Liver (tissue), 9 donors: Measurements from ENCODE around the gene TBL1XR1. TPM values are rescaled to one million over a fixed set of nuclear protein-coding genes. Genes with fewer than 3 reads are reported as not detected.

Experiments
- DNase-seq: peaks from one replicate; pipeline ENCODE4 v3.0.0-alpha.2; 2017; ENCODE audit warnings: low spot score
- H3K27ac ChIP-seq, 2 donors: one replicate each; pipeline ENCODE4 v1.7.0; 2013; ENCODE audit warnings: inconsistent platforms in 2 of 2, low read length in 2 of 2, control low read depth in 1 of 2, low read depth in 1 of 2, mild to moderate bottlenecking in 1 of 2
- H3K27me3 ChIP-seq, 4 donors: one replicate each; pipeline versions ENCODE4 v1.6.1 to v1.7.0; 2013; ENCODE audit warnings: low read length in 3 of 4, inconsistent platforms in 1 of 4, mild to moderate bottlenecking in 1 of 4, moderate library complexity in 1 of 4; ENCODE audit not compliant: control insufficient read depth in 4 of 4, insufficient read depth in 4 of 4
- H3K36me3 ChIP-seq, 4 donors: one replicate each; pipeline versions ENCODE4 v1.6.1 to v1.7.0; 2013; ENCODE audit warnings: low read length in 3 of 4, mild to moderate bottlenecking in 3 of 4, low read depth in 1 of 4, moderate library complexity in 1 of 4; ENCODE audit not compliant: control insufficient read depth in 4 of 4, insufficient read depth in 3 of 4
- H3K4me1 ChIP-seq, 4 donors: one replicate each; pipeline versions ENCODE4 v1.6.1 to v1.7.0; 2013; ENCODE audit warnings: low read length in 3 of 4, mild to moderate bottlenecking in 3 of 4, moderate library complexity in 1 of 4; ENCODE audit not compliant: control insufficient read depth in 4 of 4, insufficient read depth in 4 of 4
- H3K4me3 ChIP-seq, 3 donors: one replicate each; pipeline versions ENCODE4 v1.6.1 to v1.7.0; 2013; ENCODE audit warnings: low read length in 3 of 3, control low read depth in 1 of 3, low read depth in 1 of 3, mild to moderate bottlenecking in 1 of 3
- H3K9ac ChIP-seq, 2 donors: one replicate each; pipeline ENCODE4 v1.7.0; 2013; ENCODE audit warnings: low read length in 2 of 2, mild to moderate bottlenecking in 2 of 2, moderate library complexity in 2 of 2, control low read depth in 1 of 2, low read depth in 1 of 2
- H3K9me3 ChIP-seq, 4 donors: one replicate each; pipeline versions ENCODE4 v1.6.1 to v1.7.0; 2013; ENCODE audit warnings: low read length in 3 of 4; ENCODE audit not compliant: control insufficient read depth in 4 of 4
- ATF3 ChIP-seq: IDR thresholded peaks from 2 replicates; pipeline ENCODE4 v1.6.1; 2016; ENCODE audit warnings: antibody characterized with exemption
- CTCF ChIP-seq: fragments of 150-350 bp; IDR thresholded peaks from 2 replicates; pipeline ENCODE4 v1.5.1; 2017; ENCODE audit warnings: improper control_type of control experiment, low read depth, low read length; ENCODE audit not compliant: missing input control
- EGR1 ChIP-seq, 2 donors: IDR thresholded peaks; 2 replicates each; pipeline ENCODE4 v1.6.1; 2016 to 2018; ENCODE audit warnings: antibody characterized with exemption in 2 of 2, low read depth in 2 of 2
- FOXA2 ChIP-seq: IDR thresholded peaks from 2 replicates; pipeline ENCODE4 v1.6.1; 2016; ENCODE audit warnings: antibody characterized with exemption
- GABPA ChIP-seq, 2 donors: IDR thresholded peaks in 1 of 2; conservative IDR thresholded peaks in 1 of 2; 2 replicates each; pipeline ENCODE4 v1.6.1; 2016; ENCODE audit warnings: antibody characterized with exemption in 2 of 2, mild to moderate bottlenecking in 1 of 2, moderate library complexity in 1 of 2
- HNF4A ChIP-seq, 2 donors: conservative IDR thresholded peaks; 2 replicates each; pipeline ENCODE4 v1.6.1; 2016; ENCODE audit warnings: antibody characterized with exemption in 2 of 2, mild to moderate bottlenecking in 2 of 2
- JUND ChIP-seq, 2 donors: IDR thresholded peaks; 2 replicates each; pipeline ENCODE4 v1.6.1; 2016; ENCODE audit warnings: antibody characterized with exemption in 2 of 2
- MAX ChIP-seq: IDR thresholded peaks from 2 replicates; pipeline ENCODE4 v1.6.1; 2016; ENCODE audit warnings: antibody characterized with exemption
- NR2F2 ChIP-seq: IDR thresholded peaks from 2 replicates; pipeline ENCODE4 v1.6.1; 2016; ENCODE audit warnings: antibody characterized with exemption
- RAD21 ChIP-seq, 2 donors: IDR thresholded peaks; 2 replicates each; pipeline ENCODE4 v1.6.1; 2016; ENCODE audit warnings: antibody characterized with exemption in 2 of 2, mild to moderate bottlenecking in 2 of 2
- REST ChIP-seq: IDR thresholded peaks from 2 replicates; pipeline ENCODE4 v1.6.1; 2016; ENCODE audit warnings: antibody characterized with exemption, mild to moderate bottlenecking
- RXRA ChIP-seq, 2 donors: IDR thresholded peaks; 2 replicates each; pipeline ENCODE4 v1.6.1; 2017 to 2018; ENCODE audit warnings: antibody characterized with exemption in 2 of 2, mild to moderate bottlenecking in 1 of 2
- SP1 ChIP-seq: IDR thresholded peaks from 2 replicates; pipeline ENCODE4 v1.6.1; 2018; ENCODE audit warnings: antibody characterized with exemption, mild to moderate bottlenecking
- TAF1 ChIP-seq: conservative IDR thresholded peaks from 2 replicates; pipeline ENCODE4 v1.6.1; 2016; ENCODE audit warnings: antibody characterized with exemption, mild to moderate bottlenecking
- YY1 ChIP-seq: IDR thresholded peaks from 2 replicates; pipeline ENCODE4 v1.6.1; 2016; ENCODE audit warnings: antibody characterized with exemption, mild to moderate bottlenecking
- ZBTB33 ChIP-seq: IDR thresholded peaks from 2 replicates; pipeline ENCODE4 v1.6.1; 2016; ENCODE audit warnings: antibody characterized with exemption
- WGBS: extraction: QIAGEN DNeasy Blood & Tissue Kit; methylation state at CpG from one replicate; pipeline ENCODE4 v1.1.7; 2013; 5-methylcytosine and 5-hydroxymethylcytosine counted together
- polyA plus RNA-seq, 2 donors: library from polyadenylated mRNA; stranded (reverse) in 1 of 2; unstranded in 1 of 2; fragments of 200-250 nt in 1 of 2; fragments of >200 nt in 1 of 2; fragmentation: Nextera tagmentation in 1 of 2; extraction: Ambion mirVana in 1 of 2; gene quantifications; one replicate each; pipeline versions ENCODE4 v1.2.1 to v1.2.3, GENCODE V29; 2013 to 2015
- total RNA-seq, 2 donors: library from RNA; depleted of rRNA; stranded (reverse); fragments of >200 nt; gene quantifications; one replicate each; pipeline ENCODE4 v1.2.3, GENCODE V29; 2014
- donor health status: healthy.
- donor health status: healthy.
- donor health status: healthy.
- donor health status: healthy.
- donor health status: healthy.

The TBL1XR1 gene
- total and polyA plus RNA-seq, 4 donors: 10.3 to 65.9 (median 33.2) TPM

GRCh38 chr3:177230641-177231040 is 33.4 kb upstream of the TBL1XR1 start:
- Histone ChIP-seq H3K27ac (no peak overlapping the region), H3K9me3 (no peaks in the 10 kb centered on the region), H3K27me3 (no peaks in the 10 kb centered on the region), H3K9ac (no peak overlapping the region), H3K36me3 (no peaks in the 10 kb centered on the region), H3K4me1 (no peaks in the 10 kb centered on the region), H3K4me3 (no peak overlapping the region)
- DNase-seq: no peak
- WGBS: 91% methylated on average over 6 of the region's 6 CpGs
- TF ChIP-seq NR2F2: no peak
- TF ChIP-seq RXRA (IDR thresholded peaks at IDR 0.05): no peak
- no peak for TF ChIP-seq YY1
- TF ChIP-seq SP1: no peak
- no peak for TF ChIP-seq EGR1 (IDR thresholded peaks at IDR 0.05; ENCODE audit: low read depth in 2 of 2)
- no peak for TF ChIP-seq GABPA (IDR thresholded peaks at IDR 0.05 in 1 of 2, conservative IDR thresholded peaks at IDR 0.05 in 1 of 2)

GRCh38 chr3:177229791-177230190 is 32.5 kb upstream of the TBL1XR1 start:
- H3K27ac ChIP-seq: no peak overlapping the region
- WGBS: 97% methylated on average over 1 of the region's 1 CpG
- no peak overlapping the region for H3K4me3 ChIP-seq
- no peak for DNase-seq
- no peaks in the 10 kb centered on the region for H3K4me1 ChIP-seq
- H3K27me3 ChIP-seq: no peaks in the 10 kb centered on the region
- no peaks in the 10 kb centered on the region for H3K36me3 ChIP-seq
- no peak overlapping the region for H3K9ac ChIP-seq
- no peaks in the 10 kb centered on the region for H3K9me3 ChIP-seq
- no peak for TF ChIP-seq JUND (IDR thresholded peaks at IDR 0.05)
- no peak for TF ChIP-seq REST
- no peak for TF ChIP-seq CTCF
- TF ChIP-seq YY1: no peak
- TF ChIP-seq ATF3: no peak
- no peak for TF ChIP-seq EGR1 (IDR thresholded peaks at IDR 0.05; ENCODE audit: low read depth in 2 of 2)
- TF ChIP-seq RXRA (IDR thresholded peaks at IDR 0.05): no peak
- TF ChIP-seq MAX: no peak
- no peak for TF ChIP-seq NR2F2
- no peak for TF ChIP-seq FOXA2
- TF ChIP-seq ZBTB33: no peak
- no peak for TF ChIP-seq TAF1
- TF ChIP-seq HNF4A (conservative IDR thresholded peaks at IDR 0.05): no peak
- TF ChIP-seq RAD21 (IDR thresholded peaks at IDR 0.05): no peak
